Heart left ventricle (tissue), 16 donors: Measurements from ENCODE around the gene DSCAML1. TPM values are rescaled to one million over a fixed set of nuclear protein-coding genes. Genes with fewer than 3 reads are reported as not detected.

Source experiments
- ATAC-seq, 4 donors: fragments of 200-7000 bp; cut with Tn5 transposase; one replicate each; pipeline ENCODE4 v1.9.1; 2020 to 2022; ENCODE audit warnings: moderate library complexity in 4 of 4, mild to moderate bottlenecking in 3 of 4, moderate number of reproducible peaks in 1 of 4
- DNase-seq, 5 donors: peaks; one replicate each; pipeline ENCODE4 v3.0.0-alpha.2; 2020
- H3K27ac ChIP-seq, 12 donors: fragments of 200-600 bp; sonication (generic) in 4 of 12; one replicate each; pipeline versions ENCODE4 v1.5.0 to v1.8.0; 2016 to 2022; ENCODE audit warnings: mild to moderate bottlenecking in 2 of 12
- H3K27me3 ChIP-seq, 9 donors: fragments of 200-600 bp; sonication (generic) in 2 of 9; one replicate each; pipeline versions ENCODE4 v1.5.1 to v1.8.0; 2016 to 2022; ENCODE audit warnings: mild to moderate bottlenecking in 3 of 9
- H3K36me3 ChIP-seq, 9 donors: fragments of 200-600 bp; sonication (generic) in 2 of 9; one replicate each; pipeline versions ENCODE4 v1.5.0 to v1.8.0; 2018 to 2022; ENCODE audit warnings: mild to moderate bottlenecking in 2 of 9
- H3K4me1 ChIP-seq, 12 donors: fragments of 200-600 bp; sonication (generic) in 4 of 12; one replicate each; pipeline versions ENCODE4 v1.5.0 to v1.8.0; 2016 to 2022; ENCODE audit warnings: mild to moderate bottlenecking in 3 of 12
- H3K4me3 ChIP-seq, 12 donors: fragments of 200-600 bp; sonication (generic) in 4 of 12; one replicate each; pipeline versions ENCODE4 v1.5.0 to v1.8.0; 2017 to 2022; ENCODE audit warnings: mild to moderate bottlenecking in 9 of 12, moderate library complexity in 4 of 12
- H3K9me3 ChIP-seq, 12 donors: fragments of 200-600 bp; sonication (generic) in 4 of 12; one replicate each; pipeline versions ENCODE4 v1.5.0 to v1.8.0; 2016 to 2022; ENCODE audit warnings: mild to moderate bottlenecking in 1 of 12
- CTCF ChIP-seq, 12 donors: fragments of 200-600 bp; sonication (generic) in 4 of 12; IDR thresholded peaks; one replicate each; pipeline versions ENCODE4 v1.5.0 to v1.8.0; 2018 to 2022; ENCODE audit warnings: antibody characterized with exemption in 12 of 12, mild to moderate bottlenecking in 5 of 12
- POLR2A ChIP-seq, 2 donors: fragments of 450-650 bp; IDR thresholded peaks; one replicate each; pipeline ENCODE4 v1.6.1; 2017; ENCODE audit warnings: antibody characterized with exemption in 2 of 2, mild to moderate bottlenecking in 2 of 2, moderate library complexity in 2 of 2
- WGBS, 4 donors: extraction: QIAGEN DNeasy Blood & Tissue Kit in 2 of 4; methylation state at CpG; one replicate each; pipeline versions ENCODE4 v1.1.5 to v1.1.7; 2013 to 2018; 5-methylcytosine and 5-hydroxymethylcytosine counted together
- intact Hi-C, 10 donors: fragments of 100-400 bp; cut with DNase I; formaldehyde crosslinking; loops; one replicate each; pipeline versions ENCODE4 v1.11.1 to v1.14.2; 2022
- polyA plus RNA-seq, 2 donors: library from polyadenylated mRNA; stranded (reverse); fragments of 200-250 nt; gene quantifications; one replicate each; pipeline ENCODE4 v1.2.3, GENCODE V29; 2013
- total RNA-seq, 9 donors: library from RNA; depleted of rRNA in 2 of 9; stranded (reverse); fragments of >200 nt in 2 of 9; fragmentation: NEBNext Ultra II Directional in 3 of 9; extraction: Animal tissue kit (Norgen Biotek cat#: 25700) in 3 of 9; gene quantifications; one replicate each; pipeline versions ENCODE4 v1.1.0 to v1.2.4, GENCODE V29; 2016 to 2023
- donor health status: ischemic (EF 13 %, LVEDD 7.1; RV severe dilation, severe dysfunction).
- donor health status: healthy with polysubstance abuse.
- donor health status: DM: no; HTN: yes; CAD: no.
- donor health status: DM: no; HTN: no; CAD: no.
- donor health status: ischemic (EF 25% LVEDD 6.9; RV normal size, moderate dysfunction).
- donor health status: ischemic (EF 25% LVEDD 5.7; RV mildly dilated, moderate dysfunction).
- donor health status: healthy.
- donor health status: DM: yes; HTN: yes; CAD: no.
- donor health status: ischemic (EF 35%, LVEDD 5.7; RV mildly dilated, moderate dysfunction).
- donor health status: nonischemic (EF 11% LVEDD 7.7; RV severe dilation, severe dysfunction).
- donor health status: DM: yes; HTN: yes; CAD: no.
- donor health status: PGD.
- donor health status: ischemic (EF 29% LVEDD 5.4; RV normal size, mild dysfunction).
- donor health status: nonischemic (EF 23%, LVEDD 6.1; RV moderate dilation, normal function).

The DSCAML1 gene
- total and polyA plus RNA-seq, 11 donors, result 0.05 to 1.7 (median 0.76) TPM

DNA sequence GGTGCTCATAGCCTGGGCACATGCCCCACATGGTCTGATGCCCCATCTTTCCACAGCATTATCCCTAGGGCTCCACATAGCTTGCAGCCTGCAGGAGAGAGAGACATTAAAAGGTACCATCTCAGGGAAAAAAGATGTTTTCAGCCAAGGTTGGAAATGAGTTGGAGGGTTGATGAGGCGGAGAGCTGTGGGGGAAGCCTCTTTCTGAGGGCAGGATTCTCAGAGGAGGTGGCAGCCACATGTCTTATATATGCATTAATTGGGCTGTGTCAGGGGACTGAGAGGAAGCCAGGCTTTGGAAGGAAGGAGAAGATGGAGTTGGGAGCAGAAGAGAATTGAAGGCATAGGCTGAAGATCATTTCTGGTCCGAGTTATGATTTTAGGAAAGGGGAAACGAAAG lies 411.5 kb downstream of the DSCAML1 start:
- Histone ChIP-seq H3K4me3 (no peak overlapping the region), H3K27me3 (no peaks in the 10 kb centered on the region), H3K4me1 (peaks cover 0 to 1% (median 0%) of the 10 kb centered on the region in 12 donors), H3K27ac (no peak overlapping the region), H3K36me3 (peaks cover 0 to 94% (median 47%) of the 10 kb centered on the region in 9 donors), H3K9me3 (no peaks in the 10 kb centered on the region)
- 96 to 99% (median 98%) methylated on average over 3 of the region's 3 CpGs for WGBS, 4 donors
- intact Hi-C loops, result no loop called here
- TF ChIP-seq POLR2A (IDR thresholded peaks at IDR 0.05) (no peak), CTCF (IDR thresholded peaks at IDR 0.05) (no peak)
- ATAC-seq (no peak), DNase-seq (no peak)

- no peak for ATAC-seq
- no peak overlapping the region for H3K4me3 ChIP-seq
- no peaks in the 10 kb centered on the region for H3K27me3 ChIP-seq
- intact Hi-C loops, result no loop called here
- no peak for TF ChIP-seq CTCF (IDR thresholded peaks at IDR 0.05)
- DNase-seq, result no peak
- no peaks in the 10 kb centered on the region for H3K9me3 ChIP-seq
- peaks cover 0 to 90% (median 48%) of the 10 kb centered on the region in 9 donors for H3K36me3 ChIP-seq
- no peak overlapping the region for H3K27ac ChIP-seq
- WGBS, 4 donors, result 93 to 100% (median 96%) methylated on average over 1 of the region's 1 CpG
- peaks cover 0 to 13% (median 4%) of the 10 kb centered on the region in 12 donors for H3K4me1 ChIP-seq
Measured at GRCh38 chr11:117384045-117384444, 413.0 kb downstream of the DSCAML1 start.

GRCh38 chr11:117382746-117383145 lies 414.3 kb downstream of the DSCAML1 start:
- WGBS, 4 donors, result 83 to 95% (median 93%) methylated on average over 4 of the region's 4 CpGs
- Histone ChIP-seq H3K27ac (no peak overlapping the region), H3K27me3 (no peaks in the 10 kb centered on the region), H3K36me3 (peaks cover 0 to 88% (median 44%) of the 10 kb centered on the region in 9 donors), H3K4me1 (peaks cover 0 to 23% (median 10%) of the 10 kb centered on the region in 12 donors), H3K4me3 (no peak overlapping the region), H3K9me3 (no peaks in the 10 kb centered on the region)
- DNase-seq, result no peak
- no peak for TF ChIP-seq POLR2A (IDR thresholded peaks at IDR 0.05)
- intact Hi-C loops, result no loop called here
- ATAC-seq, result no peak

- WGBS, 4 donors, result 86 to 91% (median 88%) methylated on average over 7 to 9 of the region's 9 CpGs
- DNase-seq (no peak), ATAC-seq (no peak)
- peaks cover 0 to 86% (median 41%) of the 10 kb centered on the region in 9 donors for H3K36me3 ChIP-seq
- intact Hi-C loops, result no loop called here
- peaks cover 0 to 27% (median 11%) of the 10 kb centered on the region in 12 donors for H3K4me1 ChIP-seq
- no peaks in the 10 kb centered on the region for H3K9me3 ChIP-seq
- H3K27ac ChIP-seq, result no peak overlapping the region
- H3K27me3 ChIP-seq, result no peaks in the 10 kb centered on the region
- TF ChIP-seq CTCF (IDR thresholded peaks at IDR 0.05), result no peak
- no peak for TF ChIP-seq POLR2A (IDR thresholded peaks at IDR 0.05)
- H3K4me3 ChIP-seq, result no peak overlapping the region
Measured at GRCh38 chr11:117381481-117382387, 415.3 kb downstream of the DSCAML1 start.
